ENCODE measurements around the gene PDCD5.
A peak's percentile ranks its signal among the peaks of the same experiment; 100 is the strongest.
"Not testable (repeated sequence)": the region's sequence is repeated elsewhere in the genome, so short reads cannot be mapped to it uniquely, and the experiment has no call there.

Gene PDCD5, protein sequence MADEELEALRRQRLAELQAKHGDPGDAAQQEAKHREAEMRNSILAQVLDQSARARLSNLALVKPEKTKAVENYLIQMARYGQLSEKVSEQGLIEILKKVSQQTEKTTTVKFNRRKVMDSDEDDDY

DNA sequence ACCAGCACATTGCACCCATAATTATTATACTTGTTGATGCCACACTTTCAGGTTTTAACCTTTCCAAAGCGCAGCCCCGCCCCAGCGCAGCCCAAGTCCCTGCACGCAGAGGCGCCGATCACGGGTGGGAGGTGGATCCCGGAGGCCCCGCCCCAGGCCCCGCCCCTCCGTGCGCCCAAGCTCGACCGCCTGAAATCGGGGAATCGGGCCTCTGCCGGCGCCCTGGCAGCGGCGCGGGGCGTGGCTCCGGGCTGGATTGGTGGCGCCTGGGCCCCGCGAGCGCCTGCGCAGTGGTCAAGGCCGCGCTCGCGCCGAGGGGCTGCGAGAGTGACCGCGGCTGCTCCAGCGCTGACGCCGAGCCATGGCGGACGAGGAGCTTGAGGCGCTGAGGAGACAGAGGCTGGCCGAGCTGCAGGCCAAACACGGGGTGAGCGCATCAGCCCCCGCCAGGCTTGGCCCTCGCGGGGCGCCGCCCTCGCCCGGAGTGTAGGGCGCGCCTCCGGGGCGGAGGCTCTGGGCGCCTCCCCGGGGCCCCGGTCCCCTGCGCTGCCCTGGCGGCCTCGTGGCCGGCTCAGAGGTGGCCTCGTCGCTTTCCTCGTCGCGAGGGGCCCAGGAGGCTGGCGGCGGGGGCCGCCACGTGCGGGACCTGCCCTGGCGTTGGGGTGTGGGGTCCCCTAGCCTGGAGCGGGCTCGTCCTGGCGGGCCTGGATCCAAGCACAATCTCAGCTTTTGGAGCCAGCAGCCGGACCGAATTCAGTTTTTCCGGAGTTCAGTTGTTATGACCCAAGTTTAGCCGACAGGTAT is at the start of gene PDCD5:
Gene PDCD5 (plus strand): TSS at position 290 of the 804 bp plus-strand sequence. CDS start 72 bp downstream, at position 362.
- peak; percentile 98 for DNase-seq (ENCODE audit: low spot score)
- no peak for FAIRE-seq

DNA sequence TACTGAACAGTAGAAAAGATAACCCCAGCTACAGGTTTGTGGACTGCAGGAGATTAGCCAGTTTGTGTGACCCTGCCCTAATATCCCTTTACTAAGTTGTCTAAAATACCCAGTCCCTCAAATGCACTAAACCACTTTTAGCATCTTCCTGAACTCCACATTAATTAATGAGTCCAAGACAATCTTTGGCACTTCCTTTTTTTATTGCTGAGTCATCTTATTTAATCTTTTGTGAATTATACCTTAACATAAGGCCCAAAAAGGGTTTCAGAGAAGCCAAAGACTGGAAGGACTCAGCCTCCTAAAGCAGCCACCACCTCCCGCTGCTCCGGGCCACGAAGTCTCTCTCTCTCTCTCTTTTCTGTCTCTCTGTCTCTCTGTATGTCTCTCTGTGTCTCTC is 48.8 kb upstream of the PDCD5 start:
- FAIRE-seq = no peak
- no peak for DNase-seq (ENCODE audit: low spot score)

DNA sequence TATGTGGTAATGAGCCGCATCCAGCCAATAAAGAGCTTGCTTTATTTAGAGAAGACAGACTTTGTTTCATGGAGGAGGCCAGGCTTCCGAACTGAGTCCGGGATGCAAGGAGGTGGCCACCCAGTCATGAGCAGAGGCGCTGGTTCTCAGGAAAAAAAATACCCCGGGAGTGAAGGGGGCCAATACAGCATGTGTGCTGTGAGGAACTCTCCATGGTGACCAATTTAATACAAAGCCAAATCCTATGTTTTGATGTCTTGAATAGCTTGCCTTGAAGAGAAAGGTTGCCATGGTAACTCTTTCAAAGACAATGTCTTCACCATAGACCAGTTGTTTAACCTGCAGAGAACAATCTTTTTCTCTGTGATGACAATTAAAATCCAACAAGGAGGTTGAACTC is 43.4 kb upstream of the PDCD5 start:
- no peak for FAIRE-seq

DNA sequence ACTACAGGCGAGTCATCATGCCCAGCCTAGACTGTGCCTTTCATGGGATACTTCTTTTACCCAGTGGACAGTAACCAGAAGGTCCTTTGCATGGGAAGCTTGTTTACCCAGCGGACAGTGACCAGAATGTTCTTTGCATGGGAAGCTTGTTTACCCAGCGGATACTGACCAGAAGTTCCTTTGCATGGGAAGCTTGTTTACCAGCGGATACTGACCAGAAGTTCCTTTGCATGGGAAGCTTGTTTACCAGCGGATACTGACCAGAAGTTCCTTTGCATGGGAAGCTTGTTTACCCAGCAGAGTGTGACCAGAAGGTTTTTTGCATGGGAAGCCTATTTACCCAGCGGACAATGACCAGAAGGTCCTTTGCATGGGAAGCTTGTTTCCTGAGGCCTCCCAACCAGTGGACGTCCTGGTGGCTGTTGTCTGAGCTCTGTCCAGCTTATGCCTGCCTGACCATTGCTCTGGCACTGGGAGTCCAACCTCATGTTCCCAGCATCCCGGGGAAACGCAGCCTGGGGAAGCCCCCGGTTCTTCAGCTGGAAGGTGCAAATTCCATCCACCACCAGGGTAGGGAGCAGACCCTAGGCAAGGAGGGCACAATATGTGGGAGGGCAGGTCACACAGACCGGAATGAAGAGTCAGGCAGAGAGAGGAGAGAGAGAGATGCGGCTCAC is 41.6 kb upstream of the PDCD5 start:
- FAIRE-seq (no peak), DNase-seq (ENCODE audit: low spot score) (no peak)

More for the DNA sequence above, 43.4 kb upstream of the PDCD5 start:
- DNase-seq (ENCODE audit: low spot score) = no peak

DNA sequence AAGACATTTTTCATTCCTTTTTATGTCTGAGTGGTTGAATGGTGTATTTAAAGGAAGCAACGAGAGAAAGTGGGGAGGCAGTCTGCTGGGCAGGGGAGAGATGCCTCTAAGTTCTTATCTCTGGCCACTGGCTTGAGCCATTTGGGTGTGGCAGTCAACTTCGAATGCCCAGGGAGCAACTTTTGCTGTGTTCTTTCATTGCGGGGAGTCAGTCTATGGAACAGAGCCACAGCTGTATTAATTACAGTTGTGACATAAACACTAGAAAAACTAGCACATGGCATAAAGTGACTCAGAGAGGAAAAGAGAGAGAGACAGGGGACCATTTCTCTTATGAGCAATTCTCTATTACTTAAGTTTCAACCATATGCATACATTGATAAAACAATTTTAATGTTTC is 40.4 kb upstream of the PDCD5 start:
- no peak for FAIRE-seq
- no peak for DNase-seq (ENCODE audit: low spot score)

DNA sequence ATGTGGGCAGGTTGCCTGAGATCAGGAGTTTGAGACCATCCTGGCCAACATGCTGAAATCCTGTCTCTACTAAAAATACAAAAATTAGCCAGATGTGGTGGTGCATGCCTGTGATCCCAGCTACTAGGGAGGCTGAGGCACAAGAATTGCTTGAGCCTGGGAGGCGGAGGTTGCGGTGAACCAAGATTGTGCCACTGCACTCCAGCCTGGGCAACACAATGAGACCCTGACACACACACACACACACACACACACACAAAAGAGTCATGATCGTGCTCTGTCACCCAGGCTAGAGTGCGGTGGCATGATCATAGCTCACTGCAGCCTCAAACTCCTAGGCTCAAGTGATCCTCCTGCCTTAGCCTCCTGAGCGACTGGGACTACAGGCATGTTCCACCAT is 39.6 kb upstream of the PDCD5 start:
- DNase-seq (ENCODE audit: low spot score); FAIRE-seq: not testable (repeated sequence)

DNA sequence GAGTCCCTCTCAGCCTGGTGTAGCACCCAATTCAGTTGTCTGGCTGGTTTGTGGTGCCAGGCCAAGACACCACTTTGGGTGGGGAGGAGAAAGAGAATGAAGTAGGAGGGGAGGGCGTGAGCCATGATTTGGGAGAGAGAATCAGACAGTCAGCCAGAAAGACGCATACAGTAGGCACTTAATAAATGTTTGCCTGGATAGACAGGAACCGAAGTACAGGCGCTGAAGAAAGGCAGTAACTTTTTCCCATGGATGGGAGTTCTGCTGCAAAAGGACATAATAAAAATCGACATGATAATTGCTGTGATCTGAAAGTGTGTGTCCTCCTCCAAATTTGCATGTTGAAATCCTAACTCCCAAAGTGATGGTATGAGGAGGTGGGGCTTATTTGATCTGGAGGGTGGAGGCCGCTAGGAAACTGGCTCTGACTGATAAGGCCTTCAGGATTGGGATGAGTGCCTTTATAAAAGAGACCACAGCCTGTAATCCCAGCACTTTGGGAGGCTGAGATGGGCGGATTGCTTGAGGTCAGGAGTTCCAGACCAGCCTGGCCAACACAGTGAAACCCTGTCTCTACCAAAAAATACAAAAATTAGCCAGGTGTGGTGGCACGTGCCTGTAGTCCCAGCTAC is 38.4 kb upstream of the PDCD5 start:
- DNase-seq (ENCODE audit: low spot score) = no peak
- no peak for FAIRE-seq

DNA sequence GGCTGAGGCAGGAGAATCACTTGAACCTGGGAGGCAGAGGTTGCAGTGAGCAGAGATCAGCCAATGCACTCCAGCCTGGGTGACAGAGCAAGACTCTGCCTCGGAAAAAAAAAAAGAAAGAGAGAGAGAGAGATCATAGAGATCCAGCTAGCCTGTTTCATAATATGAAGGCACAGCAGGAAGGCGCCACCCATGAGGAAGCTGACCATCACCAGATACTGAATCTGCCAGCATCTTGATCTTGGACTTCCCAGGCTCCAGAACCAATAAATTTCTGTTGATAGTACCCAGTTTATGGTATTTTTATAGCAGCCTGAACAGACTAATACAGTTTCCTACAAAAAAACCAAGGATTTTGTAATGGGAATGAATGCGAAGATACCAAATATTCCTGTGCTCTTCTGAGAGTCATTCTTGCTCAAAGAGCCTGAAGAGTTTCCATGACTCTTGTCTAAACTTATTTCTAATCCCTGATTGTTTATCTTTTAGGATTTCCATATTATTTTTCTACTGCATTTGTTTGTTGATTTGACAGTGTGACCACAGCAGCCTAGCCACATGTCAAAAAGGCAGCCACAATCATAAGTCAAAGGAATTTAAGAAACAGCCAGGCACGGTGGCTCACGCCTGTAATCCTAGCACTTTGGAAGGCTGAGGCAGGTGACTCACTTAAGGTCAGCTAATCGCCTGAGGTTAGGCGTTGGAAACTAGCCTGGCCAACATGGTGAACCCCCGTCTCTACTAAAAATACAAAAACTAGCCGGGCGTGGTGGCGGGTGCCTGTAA is 37.7 kb upstream of the PDCD5 start:
- DNase-seq (ENCODE audit: low spot score) (peak; percentile 39), FAIRE-seq (no peak)

DNA sequence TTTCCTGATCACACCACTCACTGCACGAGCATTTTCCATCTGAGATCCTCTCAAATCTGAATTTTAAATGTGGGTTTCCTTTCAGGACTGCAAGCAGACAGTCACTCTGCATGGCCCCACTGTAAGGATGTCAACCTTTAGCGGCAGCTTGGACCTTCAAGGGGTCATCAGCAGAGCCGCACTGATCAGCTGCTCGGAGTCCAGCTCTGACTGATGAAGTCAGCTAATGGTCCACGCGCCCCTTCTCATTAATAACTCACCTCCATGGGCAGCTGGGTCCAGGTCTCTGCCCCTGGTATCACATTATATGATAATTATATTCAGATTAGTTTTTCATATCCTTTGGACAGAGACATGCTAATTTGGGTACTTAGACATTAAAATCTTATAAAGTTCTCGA is 36.1 kb upstream of the PDCD5 start:
- no peak for FAIRE-seq
- no peak for DNase-seq (ENCODE audit: low spot score)

DNA sequence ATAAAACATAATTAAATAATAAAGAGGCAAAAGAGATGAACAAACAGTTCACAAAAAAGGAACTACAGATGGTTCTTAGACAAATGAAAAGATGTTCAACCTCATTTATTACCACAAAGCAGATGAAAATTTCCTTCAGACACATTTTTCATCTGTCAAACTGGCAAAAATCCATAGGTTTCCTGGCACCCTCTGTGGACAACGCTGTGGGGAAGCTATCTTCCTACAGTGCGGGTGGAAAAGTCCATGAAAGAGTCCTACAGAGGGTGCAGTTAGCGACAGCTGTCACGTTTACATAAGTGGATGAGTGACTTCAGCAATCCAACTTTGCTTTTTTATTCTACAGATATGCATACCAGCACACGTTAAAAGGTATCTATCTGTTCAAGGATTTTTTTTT is 30.3 kb upstream of the PDCD5 start:
- FAIRE-seq (no peak), DNase-seq (ENCODE audit: low spot score) (no peak)

DNA sequence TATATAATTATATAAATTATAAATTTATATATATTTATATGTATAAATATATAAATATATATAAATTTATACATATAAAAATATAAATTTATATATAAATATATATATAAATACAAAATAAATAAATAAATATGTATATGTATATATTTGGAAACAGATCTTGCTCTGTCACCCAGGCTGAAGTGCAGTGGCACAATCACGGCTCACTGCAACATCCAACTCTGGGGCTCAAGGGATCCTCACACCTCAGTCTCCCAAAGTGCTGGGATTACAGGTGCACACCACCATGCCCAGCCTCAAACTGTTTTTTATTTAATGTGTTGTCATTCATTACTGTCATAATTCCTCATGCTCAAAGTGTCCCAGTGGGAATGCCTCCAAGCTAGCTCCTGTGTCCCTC is 25.2 kb upstream of the PDCD5 start:
- no peak for FAIRE-seq
- DNase-seq (ENCODE audit: low spot score) = no peak

DNA sequence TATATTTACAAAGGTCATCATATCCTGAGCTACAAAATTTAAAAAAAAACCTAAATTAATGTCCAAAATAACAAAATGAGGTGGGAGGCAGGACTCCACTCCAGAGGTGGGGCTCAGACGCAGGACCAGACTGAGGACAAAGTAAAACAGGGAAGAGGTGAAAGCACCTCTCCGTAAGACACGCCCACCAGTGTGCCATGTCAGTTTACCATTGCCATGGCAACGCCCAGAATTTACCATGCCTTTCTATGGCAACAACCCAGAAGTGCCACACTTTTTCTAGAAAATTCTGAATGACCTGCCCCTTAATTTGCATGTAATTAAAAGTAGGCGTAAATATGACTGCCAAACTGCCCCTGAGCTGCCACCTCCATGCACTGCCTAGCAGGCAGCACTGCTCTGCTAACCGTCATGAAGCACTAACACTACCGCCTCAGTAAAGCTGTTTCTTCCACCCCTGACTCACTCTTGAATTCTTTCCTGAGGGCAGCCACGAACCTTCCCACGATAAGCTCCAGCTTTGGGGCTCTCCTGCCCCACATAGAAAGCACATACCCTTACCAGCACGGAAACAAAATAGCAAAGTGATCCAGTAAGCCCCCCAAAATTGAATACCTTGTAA is 22.3 kb upstream of the PDCD5 start:
- no peak for FAIRE-seq
- DNase-seq (ENCODE audit: low spot score) = no peak

DNA sequence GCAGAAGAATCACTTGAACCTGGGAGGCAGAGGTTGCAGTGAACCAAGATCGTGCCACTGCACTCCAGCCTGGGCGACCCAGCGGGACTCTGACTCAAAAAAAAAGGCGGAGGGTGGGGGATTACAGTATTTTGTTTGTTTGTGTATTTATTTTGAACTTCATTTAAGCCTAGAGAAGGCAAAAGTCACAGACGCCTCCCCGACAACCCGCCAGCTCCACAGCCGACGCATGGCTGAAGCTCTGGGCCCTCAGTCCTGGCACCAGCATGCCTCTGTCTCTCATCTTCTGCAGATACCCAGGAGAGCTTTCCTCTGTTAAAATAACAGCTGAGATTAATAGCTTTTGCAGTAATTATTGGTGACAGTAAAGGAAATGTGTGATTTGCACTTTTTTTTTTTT is 17.2 kb upstream of the PDCD5 start:
- FAIRE-seq (no peak), DNase-seq (ENCODE audit: low spot score) (no peak)

DNA sequence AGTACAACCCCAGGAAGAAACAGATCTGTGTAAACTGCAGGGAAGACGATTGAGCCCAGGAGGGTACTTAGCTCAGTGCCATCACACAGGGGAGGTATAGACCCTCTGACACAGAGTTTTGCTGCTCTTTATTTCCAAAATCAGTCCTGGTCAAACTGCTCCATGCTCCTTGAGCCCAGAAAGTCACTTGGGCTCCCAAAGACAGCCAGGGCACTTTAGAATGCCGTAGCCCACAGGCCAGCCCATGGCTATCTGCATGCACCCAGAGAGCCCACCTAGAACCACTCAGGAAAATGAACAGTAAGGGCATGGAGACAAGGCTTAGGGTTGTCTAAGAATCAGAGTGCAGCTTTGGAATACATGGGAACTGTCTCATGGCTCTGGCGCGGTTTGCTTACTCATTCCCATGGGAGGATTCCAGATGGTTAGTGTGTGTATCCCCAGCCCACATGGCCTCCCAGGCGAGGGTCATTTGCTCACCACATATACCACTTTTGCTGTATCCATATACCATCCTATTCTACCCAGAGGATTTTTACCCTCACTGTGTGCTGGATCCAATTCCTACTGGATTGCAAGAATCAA is 14.7 kb upstream of the PDCD5 start:
- DNase-seq (ENCODE audit: low spot score) (peak; percentile 30), FAIRE-seq (no peak)

DNA sequence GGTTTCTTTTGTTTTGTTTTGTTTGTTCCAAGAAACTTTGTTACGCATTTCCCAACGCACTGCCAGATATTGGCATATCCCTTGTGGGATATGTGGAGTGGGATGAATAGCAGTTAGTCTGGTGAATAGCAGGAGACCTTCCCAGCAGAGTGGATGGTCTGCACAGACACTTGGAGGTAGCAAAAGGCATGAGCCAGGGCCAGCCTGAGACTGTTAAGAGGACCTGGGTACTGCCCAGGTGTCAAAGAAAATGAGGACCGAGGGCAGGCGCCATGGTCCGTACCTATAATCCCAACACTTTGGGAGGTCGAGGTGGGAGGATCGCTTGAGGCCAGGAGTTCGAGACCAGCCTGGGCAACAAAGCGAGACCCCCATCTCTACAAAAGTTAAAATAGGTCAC is 13.5 kb upstream of the PDCD5 start:
- DNase-seq (ENCODE audit: low spot score) (no peak), FAIRE-seq (no peak)

DNA sequence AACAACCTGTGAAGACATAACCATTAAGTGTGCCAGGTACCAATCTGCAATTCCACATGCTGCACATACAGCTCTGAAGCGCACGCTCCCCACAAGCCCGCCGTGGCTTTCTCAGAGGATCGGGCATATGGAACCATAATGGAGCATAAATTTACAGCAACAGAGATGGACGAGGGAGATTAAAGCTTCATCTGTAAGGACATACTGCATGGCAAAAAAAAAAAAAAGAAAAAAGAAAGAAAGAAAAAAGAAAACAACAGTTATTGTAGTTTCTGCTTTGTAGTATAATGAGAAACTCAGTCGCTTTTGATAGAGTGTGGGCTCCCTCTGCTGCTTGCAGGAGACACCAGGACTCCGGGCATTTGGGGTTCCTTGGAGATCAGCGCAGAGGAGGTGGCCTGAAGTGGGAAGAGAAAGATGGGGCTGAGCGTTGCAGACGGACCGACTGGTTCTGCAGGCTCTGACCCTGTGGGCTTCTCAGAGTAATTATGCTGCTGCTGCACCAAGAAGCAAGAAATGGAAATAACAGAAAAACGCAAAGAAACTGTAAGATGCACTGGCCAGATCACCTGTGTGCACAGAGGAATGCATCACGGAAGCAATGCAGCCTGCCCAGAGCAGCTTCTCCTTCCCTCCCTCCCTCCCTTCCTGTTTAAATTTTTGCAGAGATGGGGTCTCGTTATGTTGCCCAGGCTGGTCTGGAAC is 10.8 kb upstream of the PDCD5 start:
- DNase-seq (ENCODE audit: low spot score) (peak; percentile 52), FAIRE-seq (no peak)

DNA sequence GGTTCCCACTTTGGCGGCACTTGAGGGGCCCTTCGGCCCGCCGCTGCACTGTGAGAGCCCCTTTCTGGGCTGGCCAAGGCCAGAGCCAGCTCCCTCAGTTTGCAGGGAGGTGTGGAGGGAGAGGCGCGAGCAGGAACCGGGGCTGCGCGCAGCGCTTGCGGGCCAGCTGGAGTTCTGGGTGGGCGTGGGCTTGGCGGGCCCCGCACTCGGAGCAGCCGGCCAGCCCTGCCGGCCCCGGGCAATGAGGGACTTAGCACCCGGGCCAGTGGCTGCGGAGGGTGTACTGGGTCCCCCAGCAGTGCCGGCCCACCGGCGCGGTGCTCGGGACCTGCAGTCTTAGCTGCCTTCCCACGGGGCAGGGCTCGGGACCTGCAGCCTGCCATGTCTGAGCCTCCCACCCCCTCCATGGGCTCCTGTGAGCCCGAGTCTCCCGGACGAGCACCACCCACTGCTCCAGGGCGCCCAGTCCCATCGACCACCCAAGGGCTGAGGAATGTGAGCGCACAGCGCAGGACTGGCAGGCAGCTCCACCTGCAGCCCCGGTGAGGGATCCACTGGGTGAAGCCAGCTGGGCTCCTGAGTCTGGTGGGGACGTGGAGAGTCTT is 9.4 kb upstream of the PDCD5 start:
- DNase-seq (ENCODE audit: low spot score); FAIRE-seq: not testable (repeated sequence)

DNA sequence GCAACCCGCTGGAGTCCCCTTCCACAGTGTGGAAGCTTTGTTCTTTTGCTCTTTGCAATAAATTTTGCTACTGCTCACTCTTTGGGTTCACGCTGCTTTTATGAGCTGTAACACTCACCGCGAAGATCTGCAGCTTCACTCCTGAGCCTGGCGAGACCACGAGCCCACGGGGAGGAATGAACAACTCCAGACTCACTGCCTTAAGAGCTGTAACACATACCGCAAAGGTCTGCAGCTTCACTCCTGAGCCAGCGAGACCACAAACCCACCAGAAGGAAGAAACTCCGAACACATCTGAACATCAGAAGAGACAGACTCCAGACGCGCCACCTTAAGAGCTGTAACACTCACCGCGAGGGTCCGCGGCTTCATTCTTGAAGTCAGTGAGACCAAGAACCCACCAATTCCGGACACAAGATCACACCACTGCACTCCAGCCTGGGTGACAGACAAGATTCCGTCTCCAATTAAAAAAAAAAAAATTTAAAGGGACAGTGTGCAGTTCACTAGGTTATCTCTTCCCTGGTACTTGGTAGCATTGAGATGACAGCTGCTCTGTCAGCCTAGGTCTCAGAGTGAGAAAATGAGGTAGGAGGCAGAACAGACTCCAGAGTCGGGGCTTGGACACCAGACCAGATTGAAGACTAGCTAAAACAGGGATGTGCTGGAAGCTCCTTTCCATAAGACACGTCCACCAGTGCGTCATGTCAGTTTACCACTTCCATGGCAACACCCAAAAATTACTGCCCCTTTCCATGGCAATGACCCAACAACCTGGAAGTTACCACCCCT is 8.1 kb upstream of the PDCD5 start:
- DNase-seq (ENCODE audit: low spot score); FAIRE-seq: not testable (repeated sequence)

DNA sequence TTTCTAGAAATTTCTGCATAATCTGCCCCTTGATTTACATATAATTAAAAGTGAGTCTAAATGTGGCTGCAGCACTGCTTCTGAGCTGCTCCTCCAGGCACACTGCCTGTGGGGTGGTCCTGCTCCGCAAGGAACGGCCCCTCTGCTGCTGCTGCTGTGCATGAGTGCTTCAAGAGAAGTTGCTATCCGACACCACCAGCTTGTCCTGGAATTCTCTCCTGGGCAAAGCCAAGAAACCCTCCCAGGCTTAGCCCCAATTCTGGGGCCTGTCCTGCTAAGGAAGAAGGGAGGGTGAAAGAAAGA is 7.5 kb upstream of the PDCD5 start:
- FAIRE-seq (no peak), DNase-seq (ENCODE audit: low spot score) (no peak)
